ENCODE measurements around the gene CCDC60. TPM values are rescaled to one million over a fixed set of nuclear protein-coding genes. Genes with fewer than 3 reads are reported as not detected.
A peak's percentile ranks its signal among the peaks of the same experiment; 100 is the strongest.

Gene CCDC60
- polyA plus RNA-seq, 10 donors = not detected

DNA sequence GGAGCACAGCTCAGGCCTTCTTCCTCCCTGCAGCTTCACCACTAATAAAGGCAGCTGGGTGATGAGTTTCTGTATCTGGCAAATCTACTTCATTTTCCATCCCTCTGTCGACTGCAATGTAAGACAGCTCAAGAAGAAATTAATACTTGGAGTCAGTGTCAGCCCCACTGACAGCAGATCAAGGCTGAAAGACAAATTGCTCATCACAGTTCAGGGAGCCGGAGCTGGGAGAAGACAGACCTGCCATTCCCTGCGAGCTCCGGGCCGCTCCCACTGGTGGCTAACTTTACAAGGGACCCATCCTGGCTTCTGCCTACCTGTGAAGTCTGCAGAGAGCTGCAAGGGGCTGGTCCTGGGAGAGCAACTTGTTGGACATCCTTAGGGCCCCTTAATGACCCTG, 49.8 kb downstream of the CCDC60 start:
- DNase-seq = no peak

DNA sequence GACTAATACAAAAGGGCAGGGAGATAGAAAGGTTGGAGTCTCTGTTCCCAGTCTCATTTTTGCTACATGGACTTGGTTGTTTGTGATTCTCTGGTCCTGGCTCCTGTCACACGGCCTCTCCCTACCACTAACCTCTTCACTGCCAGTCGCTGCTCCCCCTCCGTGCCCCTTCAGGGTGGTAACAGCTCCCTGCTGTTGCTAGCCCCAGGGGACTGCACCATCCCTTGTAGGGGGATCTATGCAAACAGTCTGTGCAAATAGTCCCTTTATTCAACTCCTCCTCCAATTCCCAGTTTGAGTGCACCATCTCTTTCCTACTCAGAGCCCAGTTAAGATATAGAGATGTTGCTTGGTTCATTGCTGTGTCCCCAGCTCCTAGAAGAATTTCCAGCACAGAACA, 51.1 kb downstream of the CCDC60 start:
- DNase-seq = no peak

DNA sequence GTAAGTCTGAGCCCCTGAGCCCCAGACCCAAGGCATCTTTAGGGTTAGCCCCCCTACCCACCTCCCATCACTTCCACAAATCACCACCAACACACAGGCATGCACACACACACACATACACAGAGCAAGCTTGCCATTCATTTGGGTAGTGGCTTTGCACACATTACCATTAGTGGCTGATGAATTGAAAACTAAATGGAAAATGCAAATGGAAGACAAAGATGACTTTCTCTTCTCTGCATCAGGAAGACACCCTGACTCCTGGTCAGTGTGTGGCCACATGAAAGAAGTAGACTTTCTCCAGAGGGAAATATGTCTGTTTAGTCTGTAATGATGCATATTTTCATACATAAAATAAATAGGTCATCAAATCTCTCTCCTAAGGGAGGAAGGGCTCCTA, 55.2 kb downstream of the CCDC60 start:
- DNase-seq = no peak

DNA sequence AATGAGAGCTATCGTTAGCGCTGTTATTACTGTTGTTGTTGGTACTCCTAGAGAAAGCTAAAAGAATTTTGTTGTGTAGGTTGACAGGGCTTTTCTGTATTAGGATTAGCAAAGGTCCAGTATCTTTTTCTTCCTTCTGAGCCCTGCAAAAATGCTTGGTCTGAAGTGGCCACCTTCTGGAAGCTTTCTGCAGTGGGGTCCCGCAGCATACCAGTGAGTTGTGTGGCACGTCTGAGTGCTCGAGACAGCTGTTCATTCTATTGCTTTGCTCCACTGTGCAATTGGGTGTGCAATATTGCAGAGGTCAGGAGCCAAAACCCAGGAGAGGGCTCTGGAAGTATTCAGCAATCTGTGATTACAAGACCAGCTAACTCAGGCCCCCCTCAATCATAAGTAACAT, 57.1 kb downstream of the CCDC60 start:
- DNase-seq = peak in 1 of 3 donors; percentile 7

DNA sequence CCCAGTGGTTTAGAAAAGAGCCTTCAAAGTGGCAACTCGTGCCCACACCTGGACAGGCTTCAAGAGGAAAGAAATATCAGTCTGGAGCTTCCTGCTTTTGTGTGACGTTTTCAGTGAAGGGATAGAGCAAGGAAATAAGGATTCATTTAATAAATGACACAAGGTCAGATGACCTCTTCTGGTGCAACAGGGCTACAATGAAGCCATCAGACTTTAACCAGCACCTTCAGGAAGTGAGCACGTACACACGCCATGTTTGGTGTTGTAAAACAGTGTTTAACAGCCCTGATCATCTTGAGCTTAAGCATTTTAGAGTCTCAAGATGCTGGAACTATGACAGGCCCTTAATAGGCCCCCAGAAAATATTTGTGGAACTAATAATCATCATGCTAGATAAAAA, 59.1 kb downstream of the CCDC60 start:
- no peak for DNase-seq

- no peak for DNase-seq
These were observed 63.0 kb downstream of the CCDC60 start for GRCh38 chr12:119397540-119397939.

- DNase-seq = no peak
These were observed 63.7 kb downstream of the CCDC60 start for GRCh38 chr12:119398190-119398589.

- peak in 2 of 3 donors; percentile 10 to 29 for DNase-seq
These were observed 64.8 kb downstream of the CCDC60 start for GRCh38 chr12:119399301-119399700.

DNA sequence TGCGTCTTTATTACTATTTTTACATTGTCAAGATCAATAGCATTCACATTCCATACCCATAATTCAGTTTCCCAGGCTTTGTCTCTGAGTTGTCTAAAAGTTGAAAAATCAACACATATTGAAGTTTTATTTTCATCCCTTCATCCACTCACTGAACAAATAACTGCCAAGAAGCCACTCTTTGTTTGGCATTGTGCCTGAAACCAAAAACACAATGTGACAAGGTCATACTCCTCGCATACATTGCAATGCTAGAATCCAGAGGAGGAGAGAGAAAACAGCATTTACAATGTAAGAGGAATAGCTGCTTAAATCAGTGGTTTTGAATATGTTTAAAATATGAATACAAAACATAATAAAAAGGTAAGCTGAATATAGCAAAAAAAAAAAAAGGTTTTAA, 71.8 kb downstream of the CCDC60 start:
- no peak for DNase-seq

DNA sequence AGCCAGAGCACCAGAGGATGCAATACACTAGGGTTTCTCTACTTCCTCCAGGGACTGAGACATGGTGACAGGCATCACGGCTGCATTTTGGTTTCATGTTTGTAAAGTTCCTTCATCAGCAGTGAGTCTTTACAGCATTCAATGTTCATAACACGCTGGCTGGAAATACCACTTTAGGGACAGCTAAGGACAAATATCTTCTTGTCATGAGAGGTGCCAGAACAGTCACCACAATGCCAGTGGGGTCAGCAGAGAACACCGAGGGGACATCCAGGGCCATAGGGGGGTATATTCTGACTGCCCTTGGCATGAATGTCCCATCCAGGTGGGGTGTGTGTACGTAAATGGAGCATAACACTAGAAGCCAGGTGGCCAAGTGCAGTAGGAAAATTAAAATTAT, 72.3 kb downstream of the CCDC60 start:
- no peak for DNase-seq

DNA sequence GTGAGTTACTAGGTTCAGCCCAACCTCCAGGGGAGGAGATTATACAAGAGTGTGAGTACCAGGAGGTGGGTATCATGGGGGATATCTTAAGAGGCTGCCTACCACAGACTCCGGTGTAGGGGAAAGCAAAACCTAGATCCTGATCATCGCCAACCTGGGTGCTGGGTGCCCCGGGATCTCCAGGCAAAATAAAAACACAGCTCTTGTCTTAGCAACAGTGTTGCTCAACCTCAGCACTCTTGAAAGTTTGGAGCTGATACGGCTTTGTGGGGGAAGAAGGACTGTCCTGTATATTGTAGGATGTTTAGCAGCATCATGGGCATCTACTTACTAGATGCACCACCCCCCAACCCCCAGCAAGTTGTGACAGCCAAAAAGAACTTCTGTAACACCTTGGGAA, 74.5 kb downstream of the CCDC60 start:
- no peak for DNase-seq

- DNase-seq = no peak
These were observed 75.9 kb downstream of the CCDC60 start for GRCh38 chr12:119410396-119410795.

- DNase-seq = no peak
These were observed 77.8 kb downstream of the CCDC60 start for GRCh38 chr12:119412306-119412705.

DNA sequence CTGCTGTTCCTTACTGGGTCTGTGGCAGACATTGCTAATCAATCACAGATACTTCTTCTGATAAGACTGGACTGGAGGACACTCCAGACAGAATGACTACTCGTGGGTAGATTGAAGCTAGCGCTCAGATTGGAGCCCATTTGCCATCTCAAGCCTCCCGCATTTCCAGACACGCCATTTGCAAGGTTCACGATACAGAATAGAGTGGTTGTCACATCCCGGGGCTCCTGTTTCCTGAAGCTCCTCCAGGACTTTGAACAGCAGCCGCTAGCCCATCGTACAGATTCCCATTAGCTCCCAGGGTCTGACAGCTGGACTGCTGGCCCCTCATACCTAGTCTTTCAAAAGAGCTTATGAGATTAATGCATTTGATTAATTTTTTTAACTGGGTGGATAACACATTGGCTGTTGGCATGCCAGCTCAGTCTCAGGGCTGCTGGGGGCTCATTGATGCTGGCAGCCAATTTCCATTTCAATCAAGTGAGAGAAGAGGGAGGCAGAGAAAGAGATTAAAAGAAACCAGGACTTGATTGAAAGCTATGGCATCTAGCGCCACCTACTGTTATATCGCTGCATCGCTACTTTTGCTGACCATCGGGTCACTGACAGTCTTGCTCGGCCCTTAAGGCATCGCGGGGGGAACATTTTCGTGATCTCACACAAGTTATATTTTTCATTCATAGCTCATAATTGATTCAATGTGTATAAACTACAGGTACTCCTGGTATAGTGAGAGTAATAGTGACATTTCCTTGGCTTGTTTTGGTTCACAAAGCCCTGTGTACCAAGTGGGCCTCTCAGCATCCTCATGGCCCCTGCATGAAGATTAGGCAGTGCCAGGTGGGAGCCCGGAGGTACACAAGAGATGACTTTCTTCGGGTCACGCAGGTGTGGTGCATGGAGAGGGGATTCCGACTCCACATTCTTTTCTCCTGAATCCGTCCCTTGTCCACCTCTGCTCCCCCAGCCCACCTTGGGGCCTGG, 78.6 kb downstream of the CCDC60 start:
- DNase-seq = peak; percentile 34 to 67 (median 53)

DNA sequence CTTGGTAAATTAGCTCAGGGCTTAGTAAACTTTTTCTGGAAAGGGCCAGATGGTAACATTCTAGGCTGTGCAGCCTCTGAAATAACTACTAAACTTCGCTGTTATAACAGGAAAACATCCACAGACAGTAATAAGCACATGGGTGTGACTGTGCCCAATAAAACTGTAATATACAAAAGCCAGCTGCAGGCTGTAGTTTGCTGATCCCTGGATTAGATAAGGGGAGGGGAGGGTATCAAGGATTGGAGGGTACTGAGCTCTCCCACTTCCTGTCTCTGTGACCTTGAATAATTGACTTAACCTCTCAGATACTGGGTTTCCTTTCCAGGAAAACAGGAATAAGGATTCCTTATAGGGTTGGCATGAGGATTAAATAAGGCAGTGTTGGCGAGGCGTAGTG, 81.2 kb downstream of the CCDC60 start:
- no peak for DNase-seq

DNA sequence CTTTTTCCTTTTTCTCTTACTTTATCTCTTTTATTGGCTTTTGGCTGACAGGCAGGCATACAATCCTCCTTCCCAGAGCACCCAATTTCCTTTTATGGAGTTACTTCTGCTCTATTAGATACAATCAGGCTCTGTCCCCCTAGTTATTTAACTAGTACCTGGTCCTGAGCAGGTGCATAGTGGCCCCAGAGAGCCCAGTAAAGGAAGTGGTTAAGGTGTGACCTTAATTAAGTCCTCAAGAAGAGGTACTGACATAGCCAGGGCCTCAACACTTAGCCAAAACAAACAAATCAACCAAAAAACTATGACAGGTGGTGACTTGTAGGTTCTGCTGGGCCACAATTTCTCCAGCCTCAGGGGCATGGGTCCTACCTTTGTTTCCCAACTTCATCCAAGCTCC, 82.9 kb downstream of the CCDC60 start:
- no peak for DNase-seq

GRCh38 chr12:119419381-119419780, 84.9 kb downstream of the CCDC60 start:
- DNase-seq = no peak

DNA sequence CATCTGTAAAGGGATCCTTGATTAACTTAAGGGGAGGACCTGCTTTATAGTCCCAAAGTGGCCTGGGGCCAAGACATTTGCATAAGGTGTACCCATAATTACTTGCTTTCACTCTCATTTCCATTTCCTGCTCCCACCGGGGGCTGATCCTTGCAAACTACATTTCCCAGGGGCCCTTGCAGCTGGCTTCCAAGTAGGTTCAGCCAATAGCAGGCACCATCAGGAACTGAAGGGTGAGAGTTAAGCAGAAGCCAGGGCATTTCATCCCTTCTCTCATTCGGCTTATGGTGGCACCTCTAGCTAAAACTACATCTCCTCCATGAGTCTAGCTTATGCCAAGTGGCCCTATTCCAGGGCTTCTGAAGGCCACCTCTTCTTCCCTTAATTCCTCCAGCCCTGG, 88.8 kb downstream of the CCDC60 start:
- no peak for DNase-seq

DNA sequence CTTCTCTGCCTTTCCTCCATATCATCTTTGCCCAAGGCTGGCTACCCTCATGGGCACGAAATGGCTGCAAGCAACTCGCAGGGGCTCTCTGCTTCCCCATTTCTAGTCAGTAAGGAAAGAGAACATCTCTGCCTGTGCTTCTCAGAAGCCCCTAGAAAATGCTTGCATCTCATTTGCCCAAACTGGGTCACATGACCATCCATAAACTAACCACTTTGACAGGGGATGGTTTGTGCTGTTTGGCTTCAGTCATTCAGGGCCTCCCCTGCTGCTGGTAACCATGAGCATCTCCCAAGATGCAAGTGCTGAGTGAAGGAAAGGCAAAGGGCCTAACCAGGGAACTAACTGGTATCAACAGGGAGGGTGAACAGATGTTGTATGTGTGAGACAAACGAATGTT, 91.1 kb downstream of the CCDC60 start:
- DNase-seq = no peak

- DNase-seq = no peak
These were observed 96.6 kb downstream of the CCDC60 start for GRCh38 chr12:119431151-119431550.

GRCh38 chr12:119432949-119433348, 98.4 kb downstream of the CCDC60 start:
- no peak for DNase-seq

DNA sequence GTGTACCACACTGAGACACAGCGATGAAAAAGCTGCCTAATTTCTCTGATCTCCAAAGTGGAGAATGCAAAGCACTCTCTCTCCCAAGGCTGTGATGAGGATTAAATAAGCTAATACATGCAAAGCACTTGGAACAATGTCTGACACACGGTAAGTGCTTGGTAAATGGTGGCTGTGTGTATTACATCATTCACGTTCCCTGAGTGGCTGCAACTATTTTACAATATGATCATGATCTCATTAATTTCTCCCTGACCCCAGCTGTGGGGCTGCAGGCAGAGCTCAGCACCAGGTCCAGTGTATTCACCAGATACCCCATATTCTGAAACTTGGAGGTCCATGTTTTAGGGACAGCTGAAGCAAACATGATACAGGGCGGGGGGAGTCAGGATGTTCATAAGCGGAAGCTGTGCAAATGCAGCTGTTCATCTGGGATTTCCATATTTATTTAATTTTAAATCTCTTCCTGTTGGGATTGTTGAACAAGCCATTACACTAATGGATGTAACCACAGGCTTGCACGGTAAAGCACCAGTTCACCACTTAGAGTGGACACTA, 106.4 kb downstream of the CCDC60 start:
- DNase-seq = peak in 1 of 3 donors; percentile 1

DNA sequence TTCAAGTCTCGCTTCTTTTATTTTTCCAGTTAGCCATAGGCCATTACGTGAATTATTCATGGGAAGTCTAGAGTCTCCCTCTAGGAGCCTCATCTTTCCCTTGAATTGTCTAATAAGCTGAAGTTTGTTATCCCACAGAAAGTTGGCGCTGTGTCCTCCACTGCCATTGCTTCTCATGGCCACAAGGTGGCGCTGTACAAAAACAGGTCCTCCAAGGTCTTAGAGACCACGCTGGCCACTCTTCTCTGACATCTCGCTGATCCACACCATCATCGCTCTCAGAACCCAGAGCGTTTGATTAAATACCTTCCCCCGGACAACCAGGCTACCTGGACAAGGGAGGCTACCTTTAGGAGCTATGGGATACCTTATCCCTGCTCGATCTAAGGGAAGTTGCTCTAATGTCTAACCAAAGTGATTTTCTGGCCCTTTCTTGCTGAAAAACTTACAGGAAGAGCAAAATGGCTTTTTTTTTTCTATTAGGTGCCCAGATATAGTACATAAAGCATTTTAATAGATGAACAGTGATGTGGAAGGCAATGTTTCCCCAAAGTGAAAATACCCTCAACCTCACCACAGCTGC, 110.0 kb downstream of the CCDC60 start:
- DNase-seq = peak; percentile 6 to 11 (median 10)
